ENCODE measurements around the gene COPG1. TPM values are rescaled to one million over a fixed set of nuclear protein-coding genes. Genes with fewer than 3 reads are reported as not detected.

COPG1 gene
- total RNA-seq, 2 donors from 2014 or later: 101 to 102 TPM

GRCh38 chr3:129277829-129278271, 28.4 kb downstream of the COPG1 start:
- peaks cover 9% of the 10 kb centered on the region for H3K36me3 Mint-ChIP-seq (ENCODE audit: low read depth)
- peak overlapping the region; percentile 93 for H3K27ac Mint-ChIP-seq
- DNase-seq: no peak
- H3K4me3 Mint-ChIP-seq: peak overlapping the region; percentile 91
- peaks cover 34% of the 10 kb centered on the region for H3K4me1 Mint-ChIP-seq
- no peaks in the 10 kb centered on the region for H3K9me3 ChIP-seq (ENCODE audit: control insufficient read depth, low read length, poor library complexity, severe bottlenecking)
- ATAC-seq: no peak
- no peaks in the 10 kb centered on the region for H3K27me3 Mint-ChIP-seq

GRCh38 chr3:129278439-129278965, 29.1 kb downstream of the COPG1 start, which contains the start of gene HMCES:
Gene HMCES (plus strand): TSS chr3:129278870. CDS start chr3:129279733, 863 bp downstream.
- Mint-ChIP-seq H3K4me1 (peaks cover 36% of the 10 kb centered on the region), H3K27me3 (no peaks in the 10 kb centered on the region), H3K4me3 (peak within 1 kb of the TSS; percentile 97), H3K36me3 (ENCODE audit: low read depth) (peaks cover 9% of the 10 kb centered on the region), H3K27ac (peak within 1 kb of the TSS; percentile 93)
- ATAC-seq (peak; percentile 94), DNase-seq (peak; percentile 92 to 96 (median 95))
- no peaks in the 10 kb centered on the region for H3K9me3 ChIP-seq (ENCODE audit: control insufficient read depth, low read length, poor library complexity, severe bottlenecking)

DNA sequence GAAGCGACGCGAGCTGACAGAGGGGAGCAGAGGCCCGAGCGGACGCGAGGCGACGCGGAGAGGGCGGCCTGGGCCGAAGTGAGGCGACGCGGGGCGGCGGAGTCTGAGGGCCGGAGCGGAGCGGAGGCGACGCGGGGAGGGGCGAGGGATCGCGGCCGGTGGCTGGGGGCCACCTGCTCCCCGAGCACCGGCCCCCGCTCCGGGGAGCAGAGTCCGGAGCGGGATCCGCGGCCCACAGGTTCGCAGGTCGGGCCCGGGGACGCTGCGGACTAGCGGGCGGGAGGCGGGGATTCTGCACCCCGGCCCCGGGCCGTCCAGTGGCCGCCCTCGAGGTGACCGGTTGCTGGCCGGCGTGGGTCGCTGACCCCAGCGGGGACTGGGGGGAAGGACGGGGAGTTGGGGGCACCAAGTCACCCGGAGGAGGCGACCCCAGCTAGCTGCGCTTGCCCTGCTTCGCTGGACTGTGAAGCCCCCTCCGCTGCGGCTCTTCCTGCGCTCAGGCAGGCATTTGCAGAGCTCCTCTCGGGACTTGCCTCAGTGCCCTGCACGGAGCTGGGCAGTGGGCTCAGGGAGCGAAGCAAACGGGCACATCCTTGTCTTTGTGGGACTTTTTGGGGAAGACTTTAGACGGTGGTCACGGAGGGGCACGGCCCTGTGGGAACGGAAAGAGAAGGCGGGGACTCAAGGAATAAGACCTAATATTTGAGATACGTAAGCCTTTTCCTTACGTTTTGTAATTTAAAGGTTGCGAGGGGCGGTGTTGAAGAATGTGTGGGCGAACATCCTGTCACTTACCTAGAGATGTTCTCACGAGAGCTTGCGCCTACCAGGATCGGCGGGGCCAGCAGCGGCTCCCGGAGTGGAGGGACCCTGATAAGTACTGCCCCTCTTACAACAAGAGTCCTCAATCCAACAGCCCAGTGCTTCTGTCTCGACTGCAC, 29.8 kb downstream of the COPG1 start:
- H3K36me3 Mint-ChIP-seq (ENCODE audit: low read depth): peaks cover 9% of the 10 kb centered on the region
- peak overlapping the region; percentile 97 for H3K4me3 Mint-ChIP-seq
- peak; percentile 22 for ATAC-seq
- H3K27me3 Mint-ChIP-seq: no peaks in the 10 kb centered on the region
- H3K27ac Mint-ChIP-seq: peak overlapping the region; percentile 93
- peaks cover 32% of the 10 kb centered on the region for H3K4me1 Mint-ChIP-seq
- DNase-seq: peak in 2 of 3 donors; percentile 22 to 30
- H3K9me3 ChIP-seq (ENCODE audit: control insufficient read depth, low read length, poor library complexity, severe bottlenecking): no peaks in the 10 kb centered on the region

- peak overlapping the region; percentile 97 for H3K4me3 Mint-ChIP-seq
- ATAC-seq: no peak
- H3K27me3 Mint-ChIP-seq: no peaks in the 10 kb centered on the region
- peaks cover 9% of the 10 kb centered on the region for H3K36me3 Mint-ChIP-seq (ENCODE audit: low read depth)
- DNase-seq: no peak
- no peaks in the 10 kb centered on the region for H3K9me3 ChIP-seq (ENCODE audit: control insufficient read depth, low read length, poor library complexity, severe bottlenecking)
- H3K4me1 Mint-ChIP-seq: peaks cover 39% of the 10 kb centered on the region
- peak overlapping the region; percentile 93 for H3K27ac Mint-ChIP-seq
These were observed 30.8 kb downstream of the COPG1 start for GRCh38 chr3:129280183-129280582.

GRCh38 chr3:129281726-129282125, 32.3 kb downstream of the COPG1 start:
- ATAC-seq (no peak), DNase-seq (no peak)
- Mint-ChIP-seq H3K4me3 (peak overlapping the region; percentile 28), H3K27ac (peak overlapping the region; percentile 93), H3K36me3 (ENCODE audit: low read depth) (peaks cover 2% of the 10 kb centered on the region), H3K4me1 (peaks cover 36% of the 10 kb centered on the region), H3K27me3 (no peaks in the 10 kb centered on the region)
- no peaks in the 10 kb centered on the region for H3K9me3 ChIP-seq (ENCODE audit: control insufficient read depth, low read length, poor library complexity, severe bottlenecking)

GRCh38 chr3:129282727-129283327, 33.4 kb downstream of the COPG1 start:
- Mint-ChIP-seq H3K27me3 (no peaks in the 10 kb centered on the region), H3K4me1 (peaks cover 34% of the 10 kb centered on the region), H3K4me3 (peak overlapping the region; percentile 52), H3K36me3 (ENCODE audit: low read depth) (no peaks in the 10 kb centered on the region), H3K27ac (peak overlapping the region; percentile 93)
- no peak for DNase-seq
- ATAC-seq: peak; percentile 10
- no peaks in the 10 kb centered on the region for H3K9me3 ChIP-seq (ENCODE audit: control insufficient read depth, low read length, poor library complexity, severe bottlenecking)

DNA sequence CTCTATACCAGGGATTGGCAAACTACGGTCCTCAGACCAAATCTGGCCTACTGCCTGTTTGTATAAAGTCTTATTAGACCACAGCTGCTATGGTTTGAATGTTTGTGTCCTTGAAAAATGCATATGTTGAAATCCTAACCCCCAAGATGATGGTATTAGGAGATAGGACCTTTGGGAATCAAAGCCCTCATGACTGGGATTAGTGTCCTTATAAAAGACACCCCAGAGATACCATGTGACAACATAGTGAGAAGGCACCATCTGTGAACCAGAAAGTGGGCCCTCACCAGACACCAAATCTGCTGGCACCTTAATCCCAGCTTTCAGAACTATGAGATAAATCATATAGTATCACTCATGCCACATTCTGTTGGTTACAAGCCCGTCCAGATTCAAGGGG, 36.7 kb downstream of the COPG1 start:
- ATAC-seq: no peak
- H3K9me3 ChIP-seq (ENCODE audit: control insufficient read depth, low read length, poor library complexity, severe bottlenecking): no peaks in the 10 kb centered on the region
- no peaks in the 10 kb centered on the region for H3K27me3 Mint-ChIP-seq
- peaks cover 22% of the 10 kb centered on the region for H3K4me1 Mint-ChIP-seq
- no peak overlapping the region for H3K4me3 Mint-ChIP-seq
- no peaks in the 10 kb centered on the region for H3K36me3 Mint-ChIP-seq (ENCODE audit: low read depth)
- H3K27ac Mint-ChIP-seq: peak overlapping the region; percentile 34
- DNase-seq: no peak

GRCh38 chr3:129288446-129288845, 39.0 kb downstream of the COPG1 start:
- Mint-ChIP-seq H3K4me3 (no peak overlapping the region), H3K27ac (no peak overlapping the region), H3K36me3 (ENCODE audit: low read depth) (no peaks in the 10 kb centered on the region), H3K4me1 (peaks cover 10% of the 10 kb centered on the region), H3K27me3 (no peaks in the 10 kb centered on the region)
- DNase-seq: no peak
- no peaks in the 10 kb centered on the region for H3K9me3 ChIP-seq (ENCODE audit: control insufficient read depth, low read length, poor library complexity, severe bottlenecking)
- no peak for ATAC-seq

- H3K36me3 Mint-ChIP-seq (ENCODE audit: low read depth): no peaks in the 10 kb centered on the region
- DNase-seq: no peak
- peaks cover 10% of the 10 kb centered on the region for H3K4me1 Mint-ChIP-seq
- no peaks in the 10 kb centered on the region for H3K27me3 Mint-ChIP-seq
- no peak overlapping the region for H3K27ac Mint-ChIP-seq
- ATAC-seq: no peak
- H3K9me3 ChIP-seq (ENCODE audit: control insufficient read depth, low read length, poor library complexity, severe bottlenecking): no peaks in the 10 kb centered on the region
- no peak overlapping the region for H3K4me3 Mint-ChIP-seq
These were observed 40.0 kb downstream of the COPG1 start for GRCh38 chr3:129289201-129289921.

- Mint-ChIP-seq H3K27me3 (no peaks in the 10 kb centered on the region), H3K36me3 (ENCODE audit: low read depth) (no peaks in the 10 kb centered on the region), H3K4me1 (peaks cover 3% of the 10 kb centered on the region), H3K27ac (no peak overlapping the region), H3K4me3 (no peak overlapping the region)
- no peaks in the 10 kb centered on the region for H3K9me3 ChIP-seq (ENCODE audit: control insufficient read depth, low read length, poor library complexity, severe bottlenecking)
- ATAC-seq (no peak), DNase-seq (no peak)
These were observed 42.0 kb downstream of the COPG1 start for GRCh38 chr3:129291236-129291886.

- no peaks in the 10 kb centered on the region for H3K27me3 Mint-ChIP-seq
- DNase-seq (no peak), ATAC-seq (no peak)
- H3K4me1 Mint-ChIP-seq: peaks cover 3% of the 10 kb centered on the region
- no peaks in the 10 kb centered on the region for H3K36me3 Mint-ChIP-seq (ENCODE audit: low read depth)
- H3K9me3 ChIP-seq (ENCODE audit: control insufficient read depth, low read length, poor library complexity, severe bottlenecking): no peaks in the 10 kb centered on the region
- no peak overlapping the region for H3K4me3 Mint-ChIP-seq
- H3K27ac Mint-ChIP-seq: no peak overlapping the region
These were observed 45.9 kb downstream of the COPG1 start for GRCh38 chr3:129295286-129295685.

DNA sequence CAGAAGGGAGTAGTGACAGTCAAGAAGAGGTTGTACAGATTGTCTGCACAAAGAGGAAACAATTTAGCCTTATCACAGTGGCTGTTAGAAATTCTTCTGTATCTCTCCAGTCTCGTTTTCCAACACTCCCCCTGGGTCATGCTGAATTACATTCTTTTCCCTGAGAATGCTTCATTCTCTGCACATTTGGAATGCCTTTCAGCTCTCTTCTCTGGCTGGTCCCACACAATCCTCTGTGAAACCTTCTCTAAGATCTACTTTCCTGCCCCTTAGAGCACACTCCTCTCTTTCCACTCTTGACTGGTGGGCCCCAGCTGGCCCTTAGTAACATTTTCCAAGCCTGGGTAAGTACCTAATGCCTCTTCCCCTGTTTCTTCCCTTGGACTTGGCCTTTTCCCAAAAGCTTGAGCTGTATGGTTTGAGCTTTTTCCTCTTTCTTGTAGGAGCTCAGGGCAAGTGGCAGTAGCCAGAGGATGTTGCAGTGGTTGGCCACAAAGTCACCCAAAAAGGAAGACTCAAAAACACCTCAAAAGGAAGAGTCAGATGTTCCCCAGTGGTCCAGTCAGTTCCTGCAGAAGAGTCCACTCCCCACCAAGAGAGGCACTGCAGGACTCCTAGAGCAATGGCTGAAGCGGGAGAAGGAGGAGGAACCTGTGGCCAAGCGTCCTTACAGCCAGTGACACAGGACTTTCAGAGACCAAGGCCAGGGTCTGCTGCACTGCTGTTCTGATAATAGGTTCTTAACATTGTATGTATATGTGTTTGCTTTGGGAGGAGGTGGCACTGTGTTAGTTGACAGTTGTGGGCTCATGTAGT, 54.9 kb downstream of the COPG1 start:
- H3K27ac Mint-ChIP-seq: peak overlapping the region; percentile 87
- H3K27me3 Mint-ChIP-seq: no peaks in the 10 kb centered on the region
- no peak for ATAC-seq
- H3K9me3 ChIP-seq (ENCODE audit: control insufficient read depth, low read length, poor library complexity, severe bottlenecking): no peaks in the 10 kb centered on the region
- peaks cover 19% of the 10 kb centered on the region for H3K4me1 Mint-ChIP-seq
- H3K4me3 Mint-ChIP-seq: peak overlapping the region; percentile 25
- no peak for DNase-seq
- H3K36me3 Mint-ChIP-seq (ENCODE audit: low read depth): peaks cover 7% of the 10 kb centered on the region

Data from T-helper 17 cell (primary cell).